SK-N-MC (cell line): ENCODE results near the gene C4orf50.

ENCODE experiments used
- EZH2 ChIP-seq: fragments of 200-600 bp; sonication (generic); IDR thresholded peaks from one replicate; pipeline ENCODE4 v1.6.1; 2017; ENCODE audit warnings: antibody characterized with exemption
- POLR2AphosphoS5 ChIP-seq: IDR thresholded peaks from 2 replicates; pipeline ENCODE4 v1.6.1; 2012; ENCODE audit warnings: mild to moderate bottlenecking, low read depth, low read length, borderline replicate concordance

DNA sequence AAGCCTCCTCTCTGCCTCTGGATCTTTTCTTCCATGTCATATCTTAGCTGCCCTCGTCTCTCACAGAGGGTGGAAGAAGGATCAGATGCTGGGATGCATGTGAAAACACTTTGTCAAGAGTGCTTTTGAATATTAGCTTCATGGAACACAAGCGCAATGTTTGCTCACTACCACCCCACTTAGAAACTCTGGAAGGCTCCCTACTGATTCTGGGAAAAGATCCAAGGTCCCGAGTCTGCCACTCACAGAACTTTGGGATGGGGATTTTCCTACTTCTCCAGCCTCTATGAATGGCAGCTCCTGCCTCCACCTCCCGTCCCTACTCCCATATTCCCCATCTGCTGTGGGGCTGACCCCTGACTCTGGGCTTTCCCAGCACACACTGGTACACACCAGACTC lies 85.1 kb downstream of the C4orf50 start:
- TF ChIP-seq POLR2AphosphoS5, result no peak
- no peak for TF ChIP-seq EZH2
